Head of caudate nucleus (tissue), 42 donors: Measurements from ENCODE around the gene LAMA3.
A peak's percentile ranks its signal among the peaks of the same experiment; 100 is the strongest.
"Not testable (repeated sequence)": the region's sequence is repeated elsewhere in the genome, so short reads cannot be mapped to it uniquely, and the experiment has no call there.

Experiments
- DNase-seq, 42 donors: peaks; one replicate each; pipeline versions ENCODE4 v3.0.0 to v3.0.0-alpha.2; 2020 to 2021; ENCODE audit warnings: mixed read lengths in 7 of 42
- intact Hi-C: fragments of 100-400 bp; cut with DNase I; formaldehyde crosslinking; loops from one replicate; pipeline ENCODE4 v1.15.0; 2022

The LAMA3 gene

GRCh38 chr18:23701017-23701416 lies 11.8 kb downstream of the LAMA3 start:
- intact Hi-C loops = no loop called here
- DNase-seq = no peak

GRCh38 chr18:23701544-23702064 lies 12.4 kb downstream of the LAMA3 start:
- no peak for DNase-seq
- intact Hi-C loops = no loop called here

GRCh38 chr18:23702606-23703005 lies 13.4 kb downstream of the LAMA3 start:
- intact Hi-C loops = no loop called here

GRCh38 chr18:23703057-23703986 lies 14.1 kb downstream of the LAMA3 start:
- peak in 17 of 42 donors; percentile 13 to 74 (median 30) for DNase-seq
- intact Hi-C loops = no loop called here

More at GRCh38 chr18:23702606-23703005, 13.4 kb downstream of the LAMA3 start:
- DNase-seq = no peak

- intact Hi-C loops = no loop called here
- DNase-seq = no peak
Measured at GRCh38 chr18:23703987-23704384, 14.7 kb downstream of the LAMA3 start.

GRCh38 chr18:23704806-23705205 lies 15.6 kb downstream of the LAMA3 start:
- DNase-seq = no peak
- intact Hi-C loops = no loop called here

GRCh38 chr18:23706971-23707640 lies 17.9 kb downstream of the LAMA3 start:
- no peak for DNase-seq
- intact Hi-C loops = no loop called here

- no peak for DNase-seq
- intact Hi-C loops = no loop called here
Measured at GRCh38 chr18:23710068-23710527, 20.8 kb downstream of the LAMA3 start.

- intact Hi-C loops = no loop called here
- no peak for DNase-seq
Measured at GRCh38 chr18:23710946-23711345, 21.7 kb downstream of the LAMA3 start.

GRCh38 chr18:23711426-23711825 lies 22.2 kb downstream of the LAMA3 start:
- intact Hi-C loops = no loop called here
- DNase-seq = no peak

- no peak for DNase-seq
- intact Hi-C loops = no loop called here
Measured at GRCh38 chr18:23712445-23712844, 23.2 kb downstream of the LAMA3 start.

GRCh38 chr18:23714576-23714975 lies 25.3 kb downstream of the LAMA3 start:
- intact Hi-C loops = no loop called here
- DNase-seq = no peak

GRCh38 chr18:23716079-23716478 lies 26.8 kb downstream of the LAMA3 start:
- DNase-seq, intact Hi-C loops: not testable (repeated sequence)

GRCh38 chr18:23716516-23716915 lies 27.3 kb downstream of the LAMA3 start:
- DNase-seq = peak in 33 of 42 donors; percentile 8 to 83 (median 27)
- intact Hi-C loops = no loop called here

- DNase-seq = no peak
- intact Hi-C loops = no loop called here
Measured at GRCh38 chr18:23716966-23717365, 27.7 kb downstream of the LAMA3 start.

- DNase-seq = no peak
Measured at GRCh38 chr18:23718243-23718720, 29.0 kb downstream of the LAMA3 start.

GRCh38 chr18:23718731-23719130 lies 29.5 kb downstream of the LAMA3 start:
- intact Hi-C loops = no loop called here
- no peak for DNase-seq

More at GRCh38 chr18:23718243-23718720, 29.0 kb downstream of the LAMA3 start:
- intact Hi-C loops = no loop called here

- intact Hi-C loops = no loop called here
- DNase-seq = no peak
Measured at GRCh38 chr18:23719634-23720201, 30.5 kb downstream of the LAMA3 start.

- no peak for DNase-seq
Measured at GRCh38 chr18:23721696-23722480, 32.6 kb downstream of the LAMA3 start.

More at GRCh38 chr18:23721696-23722480, 32.6 kb downstream of the LAMA3 start:
- intact Hi-C loops = no loop called here
